NCI-H128 (cell line): ENCODE data around the gene CMAS.
"Not testable (repeated sequence)": the region's sequence is repeated elsewhere in the genome, so short reads cannot be mapped to it uniquely, and the experiment has no call there.

ENCODE experiments used
- DNase-seq: peaks from one replicate; lab custom pipeline; 2025; ENCODE audit not compliant: unreplicated experiment; lab: John Stamatoyannopoulos, UW

Gene CMAS

GRCh38 chr12:22046968-22047390 is 961 bp downstream of the CMAS start:
- DNase-seq = no peak

DNA sequence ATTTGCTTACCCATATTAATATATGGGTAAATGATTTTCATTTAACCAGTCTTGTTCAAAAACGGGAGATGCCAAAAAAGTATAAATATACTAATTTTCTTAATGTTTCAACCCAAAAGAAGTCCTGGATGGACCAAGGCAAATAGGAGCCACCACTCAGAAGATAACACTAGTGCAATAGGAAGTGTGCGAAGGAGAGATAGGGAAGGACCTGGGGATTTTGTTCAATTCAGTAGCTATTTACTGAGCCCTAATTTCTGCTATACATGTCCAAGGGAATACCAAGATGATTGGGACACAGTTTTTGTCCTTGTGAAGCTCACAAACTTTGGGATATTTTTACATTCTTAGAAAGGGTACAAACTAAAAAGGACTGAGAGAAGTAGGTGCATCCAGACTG is 1.5 kb downstream of the CMAS start:
- DNase-seq = no peak

DNA sequence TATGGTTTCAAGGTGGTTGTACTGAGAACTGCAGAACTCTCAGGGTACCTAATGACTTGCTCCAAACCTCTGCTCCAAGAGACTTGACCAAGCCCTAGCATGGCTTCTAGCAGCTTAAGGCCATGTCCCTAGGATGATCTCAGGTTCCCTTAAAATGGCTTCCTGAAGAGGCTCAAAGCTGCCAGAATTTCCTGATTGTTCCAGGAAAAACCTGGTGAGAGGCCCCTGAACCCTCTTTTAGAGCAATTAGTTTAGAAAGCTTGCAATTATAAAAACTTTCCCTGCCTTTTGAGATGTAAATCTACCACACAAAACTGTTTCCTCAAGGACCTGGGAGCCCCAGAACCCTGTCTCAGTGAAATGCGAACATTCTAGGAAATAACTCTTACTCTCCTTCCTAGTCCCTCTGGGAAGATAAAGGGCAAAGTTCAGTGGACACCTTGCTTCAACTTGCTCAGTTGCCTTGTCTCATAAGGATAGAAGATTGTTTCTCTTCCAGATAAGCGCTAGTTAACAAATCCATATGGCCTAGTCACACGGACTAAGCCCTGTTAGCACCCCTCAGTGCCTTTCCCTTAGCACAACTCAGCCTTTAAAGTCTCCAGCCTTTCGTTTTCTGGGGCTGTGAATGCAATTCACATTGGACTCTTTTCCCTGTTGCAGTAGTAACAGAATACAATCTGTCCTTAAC is 2.5 kb downstream of the CMAS start:
- no peak for DNase-seq

- DNase-seq = no peak
Measured at GRCh38 chr12:22050078-22050477, 4.1 kb downstream of the CMAS start.

DNA sequence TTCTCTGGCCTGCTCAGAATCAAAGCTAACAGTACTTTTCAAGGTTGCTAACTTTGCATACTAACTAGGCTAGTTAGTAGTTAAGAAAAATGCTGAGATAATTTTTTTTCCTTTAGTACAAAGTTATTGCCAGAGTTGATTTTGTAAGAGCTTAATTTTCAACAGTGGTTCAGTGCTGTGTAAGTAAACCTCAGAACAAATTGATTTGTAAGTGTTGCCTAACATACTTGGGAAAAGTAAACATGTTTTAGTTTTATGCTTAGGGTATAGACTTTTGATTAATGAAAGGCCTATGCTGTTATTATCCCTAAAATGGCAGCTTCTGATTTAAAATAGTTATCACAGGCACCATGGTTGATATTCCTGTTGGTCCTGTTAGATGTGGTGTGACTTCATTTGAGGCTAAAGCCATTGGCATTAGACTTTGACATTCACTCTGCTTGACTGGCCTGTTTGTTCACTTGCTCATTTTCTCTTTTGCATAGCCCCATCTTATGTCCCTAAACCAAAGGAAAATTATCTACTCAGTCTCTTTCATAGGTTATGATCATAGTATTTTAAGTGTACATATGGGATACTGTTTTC is 5.2 kb downstream of the CMAS start:
- no peak for DNase-seq

- DNase-seq = not testable (repeated sequence)
Measured at GRCh38 chr12:22052994-22053393, 7.0 kb downstream of the CMAS start.

DNA sequence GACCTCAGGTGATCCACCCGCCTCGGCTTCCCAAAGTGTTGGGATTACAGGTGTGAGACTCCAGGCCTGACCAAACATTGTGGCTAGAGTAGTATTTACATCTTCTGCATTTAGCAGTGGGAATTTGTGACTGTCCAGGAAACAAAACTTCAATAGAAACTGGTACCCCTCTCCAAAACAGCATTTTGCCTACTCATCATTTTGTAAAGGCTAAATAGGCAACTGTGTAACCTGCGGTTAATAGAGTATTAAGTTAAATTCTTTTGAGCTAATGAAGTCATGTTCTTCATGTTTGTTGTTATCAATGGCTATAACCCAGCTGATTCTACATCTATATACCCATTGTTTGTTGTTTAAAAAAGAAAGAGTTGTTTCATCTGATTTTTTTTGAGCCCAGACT is 8.1 kb downstream of the CMAS start:
- DNase-seq = no peak

DNA sequence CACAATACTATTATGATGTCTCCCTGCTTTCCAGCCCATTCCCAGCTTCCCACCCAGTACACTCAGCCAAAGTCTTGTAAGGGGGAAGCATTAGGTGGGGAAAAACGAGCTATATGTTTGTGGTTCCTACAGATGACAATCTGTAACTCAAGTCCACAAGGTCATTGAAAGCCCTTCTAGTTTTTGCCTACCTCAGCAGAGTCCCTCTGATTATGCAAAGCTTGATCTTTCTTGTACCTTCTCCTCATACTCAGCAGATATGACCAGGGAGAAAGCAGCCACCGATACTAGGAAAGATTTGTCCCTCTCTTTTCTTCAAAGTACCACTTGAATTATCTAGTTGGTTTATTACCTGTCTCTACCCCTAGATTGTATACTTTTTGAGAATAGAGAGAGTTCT is 10.6 kb downstream of the CMAS start:
- DNase-seq = no peak

DNA sequence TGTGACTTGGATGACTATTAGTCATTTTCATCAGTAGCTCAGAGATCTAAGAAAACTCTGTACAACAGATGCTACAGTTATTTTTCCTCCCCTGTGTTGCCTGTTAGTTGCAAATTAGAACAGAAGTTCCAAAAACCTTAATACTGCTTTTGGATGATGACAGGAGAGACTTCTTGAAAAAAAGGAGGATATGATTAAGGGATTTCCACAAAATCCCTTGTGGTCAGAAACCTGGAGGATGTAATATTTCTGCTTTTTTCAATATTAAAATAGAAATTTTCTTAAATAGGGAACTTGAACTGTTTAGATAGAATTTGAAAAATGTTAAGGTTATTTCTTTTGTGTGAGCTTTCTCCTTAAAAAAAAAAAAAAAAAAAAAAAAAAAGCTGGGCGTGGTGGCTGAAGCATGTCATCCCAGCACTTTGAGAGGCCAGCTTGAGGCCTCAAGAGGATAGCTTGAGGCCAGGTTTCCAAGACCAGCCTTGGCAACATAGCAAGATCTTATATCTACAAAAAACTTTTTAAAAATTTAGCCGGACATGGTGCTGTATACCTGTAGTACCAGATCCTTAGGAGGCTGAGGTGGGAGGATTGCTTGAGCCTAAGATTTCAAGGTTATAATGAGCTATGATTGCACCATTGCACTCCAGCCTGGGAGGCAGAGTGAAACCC is 14.1 kb downstream of the CMAS start:
- no peak for DNase-seq

GRCh38 chr12:22064968-22065367 is 18.9 kb downstream of the CMAS start:
- peak; percentile 24 for DNase-seq

- DNase-seq = no peak
Measured at GRCh38 chr12:22066310-22066709, 20.3 kb downstream of the CMAS start.

GRCh38 chr12:22069851-22070250 is 23.8 kb downstream of the CMAS start:
- no peak for DNase-seq

DNA sequence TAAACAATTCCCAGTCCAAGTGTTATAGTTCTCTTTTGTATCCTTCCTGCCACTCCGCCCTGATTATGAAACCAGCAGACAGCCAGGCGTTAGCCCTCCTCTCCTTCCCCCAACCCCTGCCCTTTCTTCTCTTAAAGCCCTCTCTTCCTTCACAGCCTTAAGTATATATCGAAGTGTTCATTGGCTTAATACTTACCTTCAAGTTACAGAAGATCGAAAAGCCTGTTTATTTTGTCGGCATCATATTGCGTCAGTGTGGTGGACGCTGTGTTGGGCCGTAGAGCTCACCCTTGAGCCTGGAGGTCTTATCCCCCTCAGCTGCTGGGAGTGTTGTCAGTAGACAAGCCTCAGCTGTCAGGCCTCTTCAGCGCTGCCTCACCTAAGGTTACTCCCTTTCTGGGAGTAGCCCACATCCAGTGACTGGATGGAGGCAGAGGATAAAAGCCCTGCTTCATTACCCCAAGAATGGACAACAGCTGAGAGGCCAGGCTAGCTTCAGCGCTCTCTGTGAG is 36.2 kb downstream of the CMAS start:
- DNase-seq = no peak

GRCh38 chr12:22083167-22083566 is 37.1 kb downstream of the CMAS start:
- DNase-seq = no peak

DNA sequence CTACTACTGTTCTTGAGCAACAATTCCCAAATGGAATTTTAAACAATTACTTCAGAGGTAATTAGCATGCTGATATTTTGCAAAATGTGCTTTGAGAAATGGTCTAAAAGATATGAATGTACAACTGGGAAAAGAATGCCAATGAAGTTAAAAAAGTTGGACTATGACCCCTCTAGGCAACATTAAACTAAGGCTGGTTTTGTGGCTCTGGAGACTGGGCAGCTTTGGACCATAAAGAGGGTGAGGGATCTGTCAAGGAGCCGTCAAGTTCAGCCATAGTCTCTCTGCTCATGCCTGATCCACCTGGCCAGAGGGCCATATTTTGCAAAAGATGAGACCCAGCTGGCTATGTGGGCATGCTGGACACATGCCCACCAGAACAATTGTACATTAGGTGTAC is 38.8 kb downstream of the CMAS start:
- DNase-seq = no peak

DNA sequence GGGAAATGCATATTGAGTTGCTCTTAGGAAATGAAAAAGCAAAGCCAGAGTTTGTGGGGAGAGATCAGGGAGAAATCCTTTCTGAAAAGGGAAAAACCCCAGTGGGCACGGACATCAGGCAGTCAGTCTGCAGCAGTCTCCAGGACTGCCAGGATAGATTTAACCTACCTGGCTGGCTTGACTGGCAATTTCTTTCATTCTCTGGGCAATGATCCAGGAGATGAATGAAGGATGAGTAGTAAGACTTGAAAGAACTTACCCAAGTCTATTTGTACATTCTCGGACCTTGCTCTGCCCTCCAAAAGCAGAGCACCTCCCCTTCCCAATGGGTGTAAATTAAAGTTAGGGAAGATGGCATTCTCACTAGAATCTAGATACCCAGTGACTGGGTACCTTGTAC is 42.9 kb downstream of the CMAS start:
- no peak for DNase-seq

- no peak for DNase-seq
Measured at GRCh38 chr12:22089486-22089885, 43.5 kb downstream of the CMAS start.

- DNase-seq = not testable (repeated sequence)
Measured at GRCh38 chr12:22099062-22099461, 53.0 kb downstream of the CMAS start.

- no peak for DNase-seq
Measured at GRCh38 chr12:22100958-22101748, 55.1 kb downstream of the CMAS start.

- no peak for DNase-seq
Measured at GRCh38 chr12:22101749-22102243, 55.8 kb downstream of the CMAS start.

- no peak for DNase-seq
Measured at GRCh38 chr12:22103418-22103817, 57.4 kb downstream of the CMAS start.
